Measurements from ENCODE around the gene RASSF8.

GRCh38 chr12:26125400-26126339 lies 167.2 kb downstream of the RASSF8 start:
- TF ChIP-seq CTCF (IDR thresholded peaks at IDR 0.05; ENCODE audit: insufficient read depth, low read length, poor library complexity, severe bottlenecking), result no peak
- no peak for TF ChIP-seq EZH2phosphoT487 (conservative IDR thresholded peaks at IDR 0.05; ENCODE audit: low read length)

All from SU-DHL-6 (cell line).